ENCODE measurements around the gene CYP4F2. TPM values are rescaled to one million over a fixed set of nuclear protein-coding genes. Genes with fewer than 3 reads are reported as not detected.

CYP4F2 gene
- total and polyA plus RNA-seq, 2 experiments from 2014 or later, result not detected

GRCh38 chr19:15828121-15828610 lies 69.7 kb downstream of the CYP4F2 start:
- Histone ChIP-seq H3K27ac (no peak overlapping the region), H3K4me2 (no peak overlapping the region), H3K79me2 (no peaks in the 10 kb centered on the region), H3K36me3 (replicated peaks; ENCODE audit: insufficient read depth, low read depth) (no peaks in the 10 kb centered on the region), H3K4me3 (no peak overlapping the region), H3K9me2 (replicated peaks; ENCODE audit: insufficient read depth) (no peaks in the 10 kb centered on the region), H3K9me3 (ENCODE audit: low read depth) (no peaks in the 10 kb centered on the region), H4K20me1 (ENCODE audit: insufficient read depth, poor library complexity, severe bottlenecking) (no peaks in the 10 kb centered on the region), H3K27me3 (no peaks in the 10 kb centered on the region), H2AFZ (no peak overlapping the region), H3K4me1 (ENCODE audit: insufficient read depth) (no peaks in the 10 kb centered on the region)
- TF ChIP-seq EZH2phosphoT487 (IDR thresholded peaks at IDR 0.05; ENCODE audit: low read depth, severe bottlenecking, unreplicated experiment) (no peak), CTCF (IDR thresholded peaks at IDR 0.05; ENCODE audit: poor library complexity) (no peak), EZH2 (IDR thresholded peaks at IDR 0.05; ENCODE audit: borderline replicate concordance) (no peak)
- WGBS (ENCODE audit: low lambda C conversion rate, missing lambda C conversion rate), result 92% methylated on average over 7 of the region's 7 CpGs
- DNase-seq (ENCODE audit: low spot score), result no peak

Small RNA genes within 50 kb of the gene (small RNA-seq; reads per million reads assigned to genes)
- not detected for gene CYP4F36P

Other genes with a start within 250 kb of the CYP4F2 start
- 2.3 and 3.1 TPM in 2 replicates for gene CYP4F12, start 225.0 kb downstream of the CYP4F2 start, total RNA-seq
- 3.1 and 3.8 TPM in 2 replicates for gene CYP4F12, start 225.0 kb downstream of the CYP4F2 start, polyA plus RNA-seq
- gene OR10H2, start 170.1 kb downstream of the CYP4F2 start, total RNA-seq, result not detected in 2 replicates
- gene OR10H2, start 170.1 kb downstream of the CYP4F2 start, polyA plus RNA-seq, result not detected in 2 replicates
- gene OR10H3, start 160.1 kb downstream of the CYP4F2 start, total RNA-seq, result not detected in 2 replicates
- not detected in 2 replicates for gene OR10H3, start 160.1 kb downstream of the CYP4F2 start, polyA plus RNA-seq
- gene OR10H5, start 110.4 kb downstream of the CYP4F2 start, total RNA-seq, result not detected in 2 replicates
- not detected in 2 replicates for gene OR10H5, start 110.4 kb downstream of the CYP4F2 start, polyA plus RNA-seq
- gene OR10H1, start 82.4 kb downstream of the CYP4F2 start, total RNA-seq, result not detected in 2 replicates
- gene OR10H1, start 82.4 kb downstream of the CYP4F2 start, polyA plus RNA-seq, result not detected in 2 replicates
- gene CYP4F11, start 36.5 kb upstream of the CYP4F2 start, total RNA-seq, result not detected in 2 replicates
- not detected in 2 replicates for gene CYP4F11, start 36.5 kb upstream of the CYP4F2 start, polyA plus RNA-seq
- not detected in 2 replicates for gene OR10H4, start 50.9 kb upstream of the CYP4F2 start, total RNA-seq
- not detected in 2 replicates for gene OR10H4, start 50.9 kb upstream of the CYP4F2 start, polyA plus RNA-seq
- 405 and 417 TPM in 2 replicates for gene TPM4, start 178.4 kb upstream of the CYP4F2 start, total RNA-seq
- gene TPM4, start 178.4 kb upstream of the CYP4F2 start, polyA plus RNA-seq, result 337 and 344 TPM in 2 replicates
- gene RAB8A, start 213.8 kb upstream of the CYP4F2 start, total RNA-seq, result 60.2 and 77.0 TPM in 2 replicates
- gene RAB8A, start 213.8 kb upstream of the CYP4F2 start, polyA plus RNA-seq, result 84.4 and 89.5 TPM in 2 replicates
- 4.0 and 6.1 TPM in 2 replicates for gene HSH2D, start 245.6 kb upstream of the CYP4F2 start, total RNA-seq
- gene HSH2D, start 245.6 kb upstream of the CYP4F2 start, polyA plus RNA-seq, result 3.5 and 3.7 TPM in 2 replicates